Measurements from ENCODE around the gene EFCAB7.
"Not testable (repeated sequence)": the region's sequence is repeated elsewhere in the genome, so short reads cannot be mapped to it uniquely, and the experiment has no call there.

Gene EFCAB7

GRCh38 chr1:63557365-63557987 is 34.2 kb downstream of the EFCAB7 start:
- DNase-seq: no peak

- no peak for DNase-seq
Observed at GRCh38 chr1:63559357-63559756, 36.0 kb downstream of the EFCAB7 start.

GRCh38 chr1:63563745-63564144 is 40.4 kb downstream of the EFCAB7 start:
- DNase-seq: no peak

- DNase-seq: no peak
Observed at GRCh38 chr1:63569068-63569467, 45.7 kb downstream of the EFCAB7 start.

- no peak for DNase-seq
Observed at GRCh38 chr1:63569640-63570316, 46.5 kb downstream of the EFCAB7 start.

- DNase-seq: not testable (repeated sequence)
Observed at GRCh38 chr1:63572686-63573085, 49.4 kb downstream of the EFCAB7 start.

- not testable (repeated sequence) for DNase-seq
Observed at GRCh38 chr1:63574203-63574796, 51.0 kb downstream of the EFCAB7 start.

GRCh38 chr1:63575340-63575826 is 52.1 kb downstream of the EFCAB7 start:
- no peak for DNase-seq

- DNase-seq: not testable (repeated sequence)
Observed at GRCh38 chr1:63586326-63586725, 63.0 kb downstream of the EFCAB7 start.

GRCh38 chr1:63590166-63590560 is 66.8 kb downstream of the EFCAB7 start:
- no peak for DNase-seq

GRCh38 chr1:63592536-63593302 is 69.4 kb downstream of the EFCAB7 start:
- no peak for DNase-seq

GRCh38 chr1:63593303-63593885 is 70.1 kb downstream of the EFCAB7 start, which contains the start of gene PGM1:
Gene PGM1 (plus strand): TSS chr1:63593411. CDS start chr1:63593489, 78 bp downstream.
- DNase-seq: peak; percentile 27

- no peak for DNase-seq
Observed at GRCh38 chr1:63593886-63594605, 70.7 kb downstream of the EFCAB7 start.

- DNase-seq: no peak
Observed at GRCh38 chr1:63595435-63595834, 72.1 kb downstream of the EFCAB7 start.

GRCh38 chr1:63599799-63600198 is 76.5 kb downstream of the EFCAB7 start:
- DNase-seq: no peak

- no peak for DNase-seq
Observed at GRCh38 chr1:63600248-63600647, 76.9 kb downstream of the EFCAB7 start.

GRCh38 chr1:63601061-63601460 is 77.7 kb downstream of the EFCAB7 start:
- no peak for DNase-seq

GRCh38 chr1:63601463-63601862 is 78.1 kb downstream of the EFCAB7 start:
- no peak for DNase-seq

- no peak for DNase-seq
Observed at GRCh38 chr1:63601912-63602311, 78.6 kb downstream of the EFCAB7 start.

GRCh38 chr1:63602629-63603028 is 79.3 kb downstream of the EFCAB7 start:
- no peak for DNase-seq

GRCh38 chr1:63603810-63604209 is 80.5 kb downstream of the EFCAB7 start:
- DNase-seq: no peak

- DNase-seq: no peak
Observed at GRCh38 chr1:63607322-63607721, 84.0 kb downstream of the EFCAB7 start.

All from NCI-H1417 treated with DMSO at 0.1 percent for 48 hours (cell line).